Activated T-helper 1 cell treated with Interleukin-2 at 50 U/mL for 16 hours (primary cell): ENCODE measurements around the gene CACNA1B.
"Not testable (repeated sequence)": the region's sequence is repeated elsewhere in the genome, so short reads cannot be mapped to it uniquely, and the experiment has no call there.

Experiments used
- DNase-seq: peaks from one replicate; pipeline ENCODE4 v3.0.0-alpha.2; 2020; ENCODE audit warnings: low read depth

CACNA1B gene

DNA sequence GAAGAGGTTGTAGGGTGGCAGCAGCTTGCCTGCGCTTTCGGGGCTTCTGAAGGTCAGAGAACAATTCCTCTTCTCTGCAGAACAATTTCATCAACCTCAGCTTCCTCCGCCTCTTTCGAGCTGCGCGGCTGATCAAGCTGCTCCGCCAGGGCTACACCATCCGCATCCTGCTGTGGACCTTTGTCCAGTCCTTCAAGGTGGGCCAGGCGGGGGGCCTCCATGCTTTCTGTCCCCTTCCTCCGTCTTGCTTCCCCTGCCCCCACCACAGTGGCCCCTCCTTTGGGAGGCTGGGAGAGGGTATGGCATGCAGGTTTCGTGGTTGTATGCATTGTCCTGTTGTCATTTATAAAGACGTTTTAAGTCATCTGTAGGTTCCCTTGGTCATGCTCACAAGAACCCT is 195.8 kb downstream of the CACNA1B start:
- DNase-seq: no peak

DNA sequence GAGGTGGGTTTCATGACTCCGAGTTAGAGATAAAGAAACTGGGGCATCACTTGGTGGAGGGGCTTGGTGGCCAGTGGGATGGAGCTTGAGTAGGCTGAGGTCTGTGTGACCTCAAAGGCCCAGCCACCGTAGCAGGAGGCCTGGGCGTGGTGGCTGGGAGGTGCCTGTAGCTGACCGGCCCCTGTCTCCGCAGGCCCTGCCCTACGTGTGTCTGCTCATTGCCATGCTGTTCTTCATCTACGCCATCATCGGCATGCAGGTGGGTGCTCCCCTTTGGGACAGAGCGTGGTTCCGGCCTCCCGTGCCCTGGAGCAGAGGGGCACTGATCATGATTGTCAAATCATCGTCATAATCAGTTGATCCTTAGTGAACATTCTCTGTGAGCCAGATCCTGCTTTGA is 196.2 kb downstream of the CACNA1B start:
- no peak for DNase-seq

GRCh38 chr9:138074516-138074915 is 196.9 kb downstream of the CACNA1B start:
- no peak for DNase-seq

DNA sequence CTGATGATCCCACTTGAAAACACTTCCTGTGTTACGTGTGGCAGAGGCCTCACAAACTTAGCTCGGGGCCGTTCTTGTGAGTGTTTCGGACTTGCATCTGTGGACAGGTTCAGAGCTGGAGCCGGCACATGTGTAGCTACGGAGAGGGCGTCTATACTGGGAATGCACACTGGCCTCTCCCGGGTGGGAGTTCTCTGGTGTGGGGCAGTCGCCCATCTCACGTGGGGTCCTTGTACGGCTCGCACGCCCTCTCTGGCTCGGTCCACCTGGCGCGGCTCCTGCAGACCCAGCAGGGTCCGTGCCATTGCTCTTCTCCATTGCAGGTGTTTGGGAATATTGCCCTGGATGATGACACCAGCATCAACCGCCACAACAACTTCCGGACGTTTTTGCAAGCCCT is 197.9 kb downstream of the CACNA1B start:
- no peak for DNase-seq

- DNase-seq: no peak
These were observed 198.5 kb downstream of the CACNA1B start for GRCh38 chr9:138075961-138076649.

DNA sequence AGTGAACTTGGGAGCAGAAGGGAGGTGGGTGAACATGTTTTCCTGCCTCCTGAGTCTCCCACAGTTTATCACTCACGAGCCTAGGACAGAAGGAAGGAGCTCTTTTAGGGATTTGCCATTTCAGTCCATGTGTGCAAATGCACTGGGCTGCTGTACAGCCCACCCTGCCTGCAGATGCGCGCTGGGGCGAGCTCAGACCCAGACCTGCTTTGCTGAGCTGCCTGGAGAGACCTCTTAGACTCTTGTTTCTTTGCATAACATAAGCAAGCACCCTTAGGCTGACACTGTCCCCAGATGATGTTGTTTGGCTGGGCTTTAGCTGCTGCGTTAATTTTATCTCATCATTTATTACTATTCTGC is 199.0 kb downstream of the CACNA1B start:
- no peak for DNase-seq

DNA sequence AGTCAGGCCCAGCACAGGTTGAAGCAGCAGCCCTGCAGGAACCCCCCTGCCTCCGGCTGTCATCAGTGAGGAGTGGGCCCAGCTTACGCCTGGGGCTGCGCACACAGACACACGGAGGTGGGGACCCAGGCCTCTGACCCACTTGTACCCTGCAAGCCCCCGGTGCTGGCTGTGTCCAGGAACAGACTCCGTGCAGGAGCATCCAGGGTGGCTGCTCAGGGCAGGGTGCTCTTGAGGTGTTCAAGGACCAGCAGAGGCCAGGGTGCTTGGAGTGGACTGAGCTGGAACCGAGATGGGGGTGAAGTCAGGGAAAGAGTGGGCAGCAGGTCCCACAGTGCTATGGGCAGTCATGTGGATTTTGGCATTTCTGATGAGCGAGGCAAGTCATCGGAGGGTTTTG is 199.5 kb downstream of the CACNA1B start:
- no peak for DNase-seq

DNA sequence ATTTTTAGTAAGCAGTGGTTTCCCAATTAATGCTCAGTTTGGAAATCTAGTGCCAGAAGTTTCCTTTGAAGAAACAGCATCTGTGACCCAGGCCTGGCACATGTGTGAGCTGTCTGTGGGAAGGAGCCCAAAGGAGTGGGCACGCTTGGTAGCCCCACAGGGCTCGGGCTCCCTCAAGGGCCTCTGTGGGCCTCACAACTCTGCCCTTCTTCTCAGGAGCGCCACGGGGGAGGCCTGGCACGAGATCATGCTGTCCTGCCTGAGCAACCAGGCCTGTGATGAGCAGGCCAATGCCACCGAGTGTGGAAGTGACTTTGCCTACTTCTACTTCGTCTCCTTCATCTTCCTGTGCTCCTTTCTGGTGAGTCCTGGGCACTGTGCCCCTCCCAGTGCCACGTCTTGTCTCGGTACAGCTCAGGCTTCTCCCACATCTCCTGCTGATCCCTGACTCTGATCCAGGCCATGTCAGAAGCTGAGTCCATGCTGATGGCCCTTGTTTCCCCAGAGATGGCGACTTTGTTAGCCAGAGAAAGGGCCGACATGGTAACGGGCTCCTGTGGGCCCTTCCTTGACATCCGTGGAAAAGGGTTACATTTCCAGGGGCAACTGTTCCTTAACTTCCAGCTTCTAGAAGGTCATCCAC is 200.4 kb downstream of the CACNA1B start:
- no peak for DNase-seq

- DNase-seq: no peak
These were observed 201.3 kb downstream of the CACNA1B start for GRCh38 chr9:138078846-138079245.

- DNase-seq: no peak
These were observed 203.4 kb downstream of the CACNA1B start for GRCh38 chr9:138080979-138081378.

DNA sequence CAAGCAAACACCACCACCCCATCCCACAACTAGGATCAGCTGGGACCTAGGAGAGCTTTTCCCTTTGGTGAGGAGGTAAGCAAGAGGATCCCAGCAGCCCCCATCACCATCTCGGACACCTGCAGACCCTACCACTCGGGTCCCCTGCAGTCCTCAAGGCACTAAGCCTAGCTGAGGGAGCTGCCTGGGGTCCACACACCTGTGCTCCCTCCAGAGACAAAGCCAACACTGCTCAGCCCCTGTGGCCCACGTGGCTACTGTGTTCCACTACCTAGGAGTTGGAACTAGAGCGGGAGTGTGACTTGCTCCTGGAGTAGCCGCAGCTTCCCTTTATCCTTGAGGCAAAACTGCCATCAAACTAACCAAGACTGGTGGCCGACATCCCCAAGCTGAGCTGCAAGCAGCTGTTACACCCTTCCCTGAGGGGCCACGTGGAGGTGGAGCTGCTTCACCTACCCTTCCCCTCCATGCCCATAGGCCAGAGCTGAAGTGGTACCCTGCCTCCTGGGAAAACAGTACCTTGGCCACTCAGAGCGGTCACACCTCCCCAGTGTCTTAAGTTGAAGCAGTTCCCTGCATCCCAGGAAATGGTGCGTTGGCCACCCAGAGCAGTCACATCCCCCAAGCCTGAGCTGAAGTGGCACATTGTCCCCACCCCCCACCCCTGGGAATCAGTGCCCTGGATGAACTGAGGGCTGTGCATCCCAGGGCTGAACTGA is 205.5 kb downstream of the CACNA1B start:
- no peak for DNase-seq

DNA sequence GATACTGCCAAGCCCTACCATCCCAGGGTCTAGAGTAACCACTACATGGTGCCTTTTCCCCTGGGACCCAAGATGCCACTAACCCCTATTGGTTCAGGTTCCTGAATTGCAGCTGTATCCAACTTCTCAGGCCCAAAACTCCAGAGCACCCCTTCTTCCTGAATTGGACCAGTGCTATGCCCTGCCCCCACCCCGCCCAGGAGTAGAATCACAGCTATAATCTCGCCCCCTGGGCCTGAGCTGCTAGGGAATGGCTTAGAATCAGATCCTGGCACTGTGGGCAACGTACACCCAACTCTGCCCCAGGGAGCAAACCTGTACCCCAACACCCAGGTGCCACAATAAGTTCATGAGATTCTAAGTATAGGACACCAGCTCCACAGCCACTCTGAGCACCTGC is 206.3 kb downstream of the CACNA1B start:
- no peak for DNase-seq

DNA sequence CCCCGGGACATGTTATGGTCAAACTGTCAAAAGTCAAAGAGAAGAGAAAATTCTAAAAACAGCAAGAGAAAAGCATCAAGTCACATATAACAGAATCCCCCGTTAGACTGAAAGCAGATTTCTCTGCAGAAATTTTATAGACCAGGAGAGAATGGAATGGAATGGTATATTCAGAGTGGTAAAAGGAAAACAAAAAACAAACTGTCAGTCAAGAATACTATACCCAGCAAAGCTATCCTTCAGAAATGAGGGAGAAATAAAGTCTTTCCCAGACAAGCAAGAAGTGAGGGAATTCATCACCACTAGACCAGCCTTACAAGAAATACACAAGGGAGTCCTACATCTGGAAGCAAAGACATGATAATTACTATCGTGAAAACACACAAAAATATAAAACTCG is 208.0 kb downstream of the CACNA1B start:
- DNase-seq: no peak

DNA sequence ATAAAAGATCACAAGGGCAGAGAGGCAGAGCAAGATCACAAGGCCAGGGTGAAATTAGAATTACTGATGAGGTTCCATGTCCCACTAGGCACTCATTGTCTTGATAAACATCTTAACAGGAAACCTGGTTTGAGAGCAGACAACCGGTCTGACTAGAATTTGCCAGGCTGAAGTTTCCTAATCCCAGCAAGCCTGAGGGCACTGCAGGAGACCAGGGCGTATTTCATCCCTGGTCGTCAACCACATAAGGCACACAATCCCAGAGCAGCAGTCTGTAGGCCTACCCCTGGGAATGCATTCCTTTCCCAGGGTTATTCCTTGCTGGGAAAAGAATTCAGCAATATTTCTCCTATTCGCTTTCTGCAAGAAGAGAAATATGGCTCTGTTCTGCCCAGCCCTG is 214.5 kb downstream of the CACNA1B start:
- not testable (repeated sequence) for DNase-seq

DNA sequence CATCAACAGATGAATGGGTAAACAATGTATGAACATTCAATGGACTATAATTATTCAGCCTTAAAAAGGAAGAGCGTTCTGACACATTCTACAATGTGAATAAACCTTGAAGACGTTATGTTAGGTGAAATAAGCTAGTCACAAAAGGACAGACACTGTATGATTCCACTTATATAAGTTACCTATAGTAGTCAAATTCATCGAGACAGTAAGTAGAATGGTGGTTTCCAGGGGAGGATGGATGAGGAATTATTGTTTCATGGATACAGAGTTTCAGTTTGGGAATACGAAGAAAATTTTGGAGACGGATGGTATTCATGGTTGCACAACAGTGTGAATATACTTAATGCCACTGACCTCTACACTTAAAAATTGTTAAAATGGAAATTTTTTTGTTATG is 216.4 kb downstream of the CACNA1B start:
- DNase-seq: no peak

GRCh38 chr9:138095813-138096518 is 218.4 kb downstream of the CACNA1B start:
- DNase-seq: no peak

- DNase-seq: no peak
These were observed 218.9 kb downstream of the CACNA1B start for GRCh38 chr9:138096519-138096845.

DNA sequence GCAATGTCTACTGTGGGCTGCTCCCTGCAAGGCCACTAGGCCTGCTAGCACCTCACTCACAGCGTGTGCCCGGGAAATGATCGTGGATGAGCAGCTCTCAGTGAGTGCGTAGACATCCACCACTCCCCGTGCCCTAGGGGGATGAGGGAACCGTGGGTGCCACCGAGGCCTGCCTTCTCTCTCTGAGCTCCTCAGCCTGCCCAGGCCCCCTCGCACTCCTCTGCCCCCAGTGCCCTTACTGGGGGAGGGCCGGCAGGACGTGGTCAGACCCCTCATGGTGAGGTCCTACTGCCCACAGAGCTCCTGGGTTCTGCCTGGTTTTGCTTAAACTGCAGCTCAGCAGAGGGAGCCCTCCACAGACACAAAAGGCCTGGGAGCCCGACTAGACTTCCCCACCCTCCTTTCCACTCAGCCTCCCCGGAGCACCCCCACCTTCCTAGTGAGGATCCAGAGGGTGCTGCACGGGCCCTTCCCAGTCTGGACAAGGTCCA is 220.0 kb downstream of the CACNA1B start:
- no peak for DNase-seq

DNA sequence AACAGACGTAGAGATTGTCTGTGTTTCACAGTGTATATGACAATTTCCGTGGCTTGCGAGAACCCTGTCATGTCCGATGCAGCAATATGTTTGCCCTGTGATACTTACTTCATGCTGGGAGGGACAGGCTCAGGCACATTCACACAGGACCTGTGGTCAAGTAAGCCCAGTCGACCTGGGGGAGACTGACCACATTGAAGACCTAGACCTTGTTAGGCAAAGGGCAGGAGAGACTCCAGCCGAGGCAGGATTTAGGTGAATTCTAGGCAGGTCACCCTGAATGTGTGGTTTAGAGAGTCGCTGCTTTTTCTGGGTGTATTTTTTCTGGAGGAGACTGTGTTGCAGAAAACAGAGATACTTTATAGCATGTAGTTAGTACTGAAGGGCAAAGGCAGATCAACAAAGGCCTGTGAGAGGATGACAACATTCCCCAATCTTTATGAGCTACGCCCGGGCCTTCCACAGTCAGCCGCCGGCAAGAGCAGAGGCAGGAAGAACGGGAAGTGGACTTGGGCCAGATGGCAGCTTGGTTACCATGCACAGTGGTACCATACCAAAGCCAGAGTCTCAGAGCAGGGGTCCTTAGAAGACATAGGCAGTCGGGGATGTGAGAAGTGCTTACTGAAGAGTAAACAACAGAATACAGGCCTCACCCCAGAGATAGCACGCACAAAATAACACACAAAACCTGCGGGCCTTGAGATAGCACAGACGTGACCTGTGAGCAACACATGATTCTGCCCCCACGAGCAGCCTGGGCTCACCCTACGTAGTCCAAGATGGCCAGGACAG is 220.7 kb downstream of the CACNA1B start:
- DNase-seq: no peak

GRCh38 chr9:138098908-138099791 is 221.6 kb downstream of the CACNA1B start:
- DNase-seq: no peak
